ENCODE results near the gene RPS21.

RPS21 gene

DNA sequence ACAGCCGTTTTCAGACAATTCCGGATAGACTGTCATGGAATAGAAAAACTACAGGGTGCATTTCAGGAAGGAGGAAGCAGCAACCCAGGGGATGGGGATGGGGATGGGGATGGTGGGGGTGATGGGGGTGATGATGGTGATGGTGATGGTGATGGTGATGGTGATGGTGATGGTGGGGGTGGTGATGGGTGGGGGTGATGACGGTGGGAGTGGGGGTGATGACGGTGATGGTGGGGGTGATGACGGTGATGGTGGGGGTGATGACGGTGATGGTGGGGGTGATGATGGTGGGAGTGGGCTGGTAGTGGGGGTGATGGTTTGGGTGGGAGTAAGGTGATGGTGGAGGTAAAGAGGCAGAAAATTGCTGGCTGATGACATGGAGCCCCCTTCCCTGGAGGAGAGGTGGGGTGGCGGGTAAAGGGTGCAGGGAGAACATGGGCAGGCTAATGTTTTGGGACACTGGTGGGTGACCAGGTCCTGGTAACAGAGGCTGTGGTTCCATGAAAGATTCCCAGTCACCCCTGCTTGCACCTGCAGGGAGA lies 37.3 kb upstream of the RPS21 start:
- TF ChIP-seq, protein P1, sequence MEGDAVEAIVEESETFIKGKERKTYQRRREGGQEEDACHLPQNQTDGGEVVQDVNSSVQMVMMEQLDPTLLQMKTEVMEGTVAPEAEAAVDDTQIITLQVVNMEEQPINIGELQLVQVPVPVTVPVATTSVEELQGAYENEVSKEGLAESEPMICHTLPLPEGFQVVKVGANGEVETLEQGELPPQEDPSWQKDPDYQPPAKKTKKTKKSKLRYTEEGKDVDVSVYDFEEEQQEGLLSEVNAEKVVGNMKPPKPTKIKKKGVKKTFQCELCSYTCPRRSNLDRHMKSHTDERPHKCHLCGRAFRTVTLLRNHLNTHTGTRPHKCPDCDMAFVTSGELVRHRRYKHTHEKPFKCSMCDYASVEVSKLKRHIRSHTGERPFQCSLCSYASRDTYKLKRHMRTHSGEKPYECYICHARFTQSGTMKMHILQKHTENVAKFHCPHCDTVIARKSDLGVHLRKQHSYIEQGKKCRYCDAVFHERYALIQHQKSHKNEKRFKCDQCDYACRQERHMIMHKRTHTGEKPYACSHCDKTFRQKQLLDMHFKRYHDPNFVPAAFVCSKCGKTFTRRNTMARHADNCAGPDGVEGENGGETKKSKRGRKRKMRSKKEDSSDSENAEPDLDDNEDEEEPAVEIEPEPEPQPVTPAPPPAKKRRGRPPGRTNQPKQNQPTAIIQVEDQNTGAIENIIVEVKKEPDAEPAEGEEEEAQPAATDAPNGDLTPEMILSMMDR (IDR thresholded peaks at IDR 0.05; ENCODE audit: low read depth, low read length, missing control alignments), result no peak
- no peak overlapping the region for H3K4me3 ChIP-seq (replicated peaks; ENCODE audit: low read depth, low read length)
- DNase-seq (ENCODE audit: extremely low read depth, low read depth), result no peak

DNA sequence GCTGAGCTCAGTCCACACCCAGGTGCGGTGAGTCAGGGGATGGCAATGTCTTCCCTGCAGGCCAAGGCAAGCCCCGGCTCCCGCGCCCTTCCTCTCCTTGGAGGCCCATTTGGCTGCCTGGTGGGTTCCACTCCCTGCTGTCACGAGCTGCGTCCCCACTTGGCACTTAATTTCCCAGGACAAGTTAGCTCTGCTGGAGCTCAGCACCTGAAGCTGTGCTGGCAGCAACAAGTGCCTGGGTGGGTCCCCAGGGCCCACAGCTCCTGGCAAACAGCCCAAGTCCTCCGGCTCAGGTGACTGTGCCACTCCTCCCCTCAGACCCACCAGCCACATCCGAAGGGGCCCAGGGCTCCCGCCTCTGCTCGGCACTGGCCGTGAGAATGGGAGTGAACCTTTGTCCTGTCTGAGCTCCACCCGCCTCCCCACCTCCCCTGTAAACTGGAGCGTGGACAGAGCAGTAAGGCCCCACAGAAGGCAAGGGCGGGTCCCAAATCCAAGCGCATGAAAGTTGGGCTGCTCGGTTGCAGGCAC lies 36.7 kb upstream of the RPS21 start:
- H3K4me3 ChIP-seq (replicated peaks; ENCODE audit: low read depth, low read length), result no peak overlapping the region
- DNase-seq (ENCODE audit: extremely low read depth, low read depth), result no peak
- TF ChIP-seq, protein P1 (IDR thresholded peaks at IDR 0.05; ENCODE audit: low read depth, low read length, missing control alignments), result no peak

DNA sequence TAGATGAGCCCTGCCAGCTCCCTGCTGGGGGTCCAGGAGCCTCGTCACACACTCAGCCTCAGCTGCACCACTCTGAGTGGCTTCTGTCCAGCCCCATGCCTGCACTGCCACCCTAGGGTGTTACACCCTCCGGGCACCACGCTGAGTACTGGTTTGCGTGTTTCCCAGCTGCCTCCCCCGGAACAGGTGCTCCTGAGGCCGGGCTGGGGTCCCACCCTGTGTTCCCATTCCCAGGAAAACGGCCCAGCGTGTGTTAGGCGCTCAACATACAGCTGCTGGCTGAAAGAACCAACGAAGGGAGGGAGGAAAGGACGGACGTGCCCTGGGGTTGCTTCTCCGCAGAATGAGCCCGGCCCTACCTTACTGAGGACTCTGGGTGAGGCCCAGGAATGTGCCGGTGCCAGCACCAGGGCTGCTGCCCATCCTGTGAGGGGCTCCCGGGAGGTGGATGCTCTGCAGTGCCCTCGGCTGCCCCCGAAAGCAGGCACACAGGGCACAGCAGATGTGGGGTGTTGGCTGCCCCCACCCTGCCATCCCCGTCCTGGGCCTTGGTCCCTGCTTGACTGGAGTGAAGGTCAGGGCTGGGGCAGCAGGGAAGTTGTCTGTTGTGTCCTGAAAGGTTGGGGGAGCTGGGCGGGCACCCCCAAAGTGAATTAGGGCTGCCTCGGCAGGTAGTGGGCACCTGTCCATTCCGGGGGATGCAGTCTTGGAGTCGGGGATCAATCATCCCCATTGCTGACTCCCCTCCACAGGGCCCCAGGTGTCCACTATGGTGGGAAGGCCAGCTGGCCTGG lies 36.1 kb upstream of the RPS21 start:
- TF ChIP-seq, protein P1 (IDR thresholded peaks at IDR 0.05; ENCODE audit: low read depth, low read length, missing control alignments), result no peak
- no peak overlapping the region for H3K4me3 ChIP-seq (replicated peaks; ENCODE audit: low read depth, low read length)
- no peak for DNase-seq (ENCODE audit: extremely low read depth, low read depth)

DNA sequence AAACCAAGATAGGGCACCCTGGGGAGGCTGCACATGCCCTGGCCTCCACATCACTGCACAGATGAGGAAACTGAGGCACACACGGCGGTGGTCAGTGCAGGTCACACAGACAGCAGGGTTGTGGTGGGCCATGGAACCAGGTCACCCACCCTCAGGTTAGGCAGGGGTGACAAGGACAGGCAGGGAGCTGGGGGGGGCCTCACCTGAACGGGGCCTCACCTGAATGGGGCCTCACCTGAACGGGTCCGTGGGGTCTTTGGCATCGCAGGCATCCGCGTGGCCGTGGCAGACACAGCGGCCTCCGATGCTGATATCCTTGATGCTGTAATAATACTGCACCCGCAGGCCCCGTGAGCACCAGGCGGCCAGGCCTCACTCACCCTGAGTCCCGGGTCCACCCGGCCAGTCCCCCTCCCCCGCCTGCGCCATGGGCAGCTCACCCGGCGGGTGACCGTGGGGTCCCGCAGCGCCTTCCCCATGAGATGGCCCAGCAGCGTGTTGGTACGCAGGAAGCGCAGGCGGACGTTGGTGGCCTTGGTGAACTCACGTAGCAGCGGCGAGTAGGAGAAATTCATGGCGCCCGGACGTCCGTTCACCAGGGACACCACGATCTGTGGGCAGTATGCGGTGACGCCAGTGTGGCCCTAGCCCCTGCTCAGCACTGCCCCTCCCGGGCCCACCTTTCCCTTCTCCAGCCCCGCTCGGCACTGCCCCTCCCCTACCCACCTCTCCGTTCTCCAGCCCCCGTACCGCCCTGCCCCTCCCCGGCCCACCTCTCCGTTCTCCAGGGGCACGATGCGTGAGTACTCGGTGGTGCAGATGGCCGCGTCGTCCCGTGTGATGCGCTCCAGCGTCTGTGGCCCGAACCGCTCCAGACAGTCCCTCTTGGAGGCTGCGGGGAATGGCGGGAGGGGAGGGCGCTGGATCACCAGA lies 35.2 kb upstream of the RPS21 start:
- no peak for DNase-seq (ENCODE audit: extremely low read depth, low read depth)
- no peak overlapping the region for H3K4me3 ChIP-seq (replicated peaks; ENCODE audit: low read depth, low read length)
- TF ChIP-seq, protein P1 (IDR thresholded peaks at IDR 0.05; ENCODE audit: low read depth, low read length, missing control alignments), result no peak

DNA sequence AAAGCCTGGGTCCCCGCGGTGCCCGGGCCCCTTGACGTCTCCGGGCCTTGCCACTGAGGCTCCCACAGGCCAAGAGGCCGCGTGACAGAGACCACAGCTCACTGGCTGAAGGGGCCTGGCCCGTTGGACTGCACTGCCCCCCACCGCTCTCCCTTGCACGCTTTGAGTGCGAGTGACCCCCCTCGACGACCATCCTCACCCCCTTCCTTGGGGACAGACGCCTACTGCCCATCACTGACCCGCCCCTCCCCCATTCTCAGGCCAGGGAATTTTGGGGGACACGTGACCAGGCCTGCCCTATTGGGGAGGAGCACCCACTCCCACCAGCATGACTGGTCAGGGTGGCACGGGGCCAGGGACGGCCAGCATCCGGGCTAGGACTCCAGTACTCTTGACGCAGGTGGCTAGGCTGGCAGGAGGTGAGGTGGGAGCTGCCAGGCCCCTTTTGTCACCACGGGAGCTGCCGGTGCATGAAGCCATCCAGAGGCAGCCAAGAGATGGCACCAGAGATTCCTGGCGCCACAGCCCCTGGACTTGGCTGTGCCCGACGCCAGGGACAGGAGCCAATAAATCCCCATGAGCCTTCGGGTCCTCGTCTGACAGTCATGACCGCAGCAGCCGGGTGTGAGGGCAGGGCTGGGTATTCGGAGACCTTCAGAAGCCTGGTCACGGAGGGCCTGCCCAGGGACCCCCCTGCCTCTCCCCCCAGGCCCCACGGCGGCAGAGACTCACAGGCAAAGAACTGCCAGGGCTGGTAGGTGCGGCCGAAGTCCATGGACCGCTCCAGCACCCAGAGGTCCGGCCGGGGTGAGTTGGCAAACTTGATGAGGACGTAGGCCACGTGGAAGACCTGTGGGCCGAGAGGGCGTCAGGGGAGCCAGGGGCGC lies 34.3 kb upstream of the RPS21 start:
- DNase-seq (ENCODE audit: extremely low read depth, low read depth), result no peak
- TF ChIP-seq, protein P1 (IDR thresholded peaks at IDR 0.05; ENCODE audit: low read depth, low read length, missing control alignments), result no peak
- H3K4me3 ChIP-seq (replicated peaks; ENCODE audit: low read depth, low read length), result no peak overlapping the region

Data from HFF-Myc (cell line).